Uterus (tissue), 4 donors: ENCODE results near the gene IQCB1. TPM values are rescaled to one million over a fixed set of nuclear protein-coding genes. Genes with fewer than 3 reads are reported as not detected.

Experiments
- DNase-seq, 2 donors: peaks; one replicate each; pipeline ENCODE4 v3.0.0-alpha.2; 2019 to 2020
- H3K27ac ChIP-seq, 2 donors: fragments of 200-600 bp; sonication (generic); 1 replicate in 1 of 2; 2 replicates in 1 of 2; pipeline ENCODE4 v1.5.1; 2016 to 2018
- H3K27me3 ChIP-seq, 2 donors: fragments of 200-600 bp; sonication (generic); one replicate each; pipeline ENCODE4 v1.5.1; 2018 to 2019; ENCODE audit warnings: control low read depth in 1 of 2
- H3K36me3 ChIP-seq, 2 donors: fragments of 200-600 bp; sonication (generic); one replicate each; pipeline ENCODE4 v1.5.1; 2019; ENCODE audit warnings: control low read depth in 1 of 2
- H3K4me1 ChIP-seq, 2 donors: fragments of 200-600 bp; sonication (generic); one replicate each; pipeline ENCODE4 v1.5.1; 2018 to 2019; ENCODE audit warnings: control low read depth in 1 of 2
- H3K4me3 ChIP-seq, 2 donors: fragments of 200-600 bp; sonication (generic); 1 replicate in 1 of 2; 2 replicates in 1 of 2; pipeline ENCODE4 v1.5.1; 2018 to 2019; ENCODE audit warnings: mild to moderate bottlenecking in 1 of 2
- H3K9me3 ChIP-seq, 2 donors: fragments of 200-600 bp; sonication (generic); one replicate each; pipeline ENCODE4 v1.5.1; 2019; ENCODE audit warnings: control low read depth in 1 of 2
- POLR2A ChIP-seq, 2 donors: fragments of 450-650 bp; IDR thresholded peaks; one replicate each; pipeline ENCODE4 v1.6.1; 2016; ENCODE audit warnings: antibody characterized with exemption in 2 of 2, mild to moderate bottlenecking in 1 of 2, moderate library complexity in 1 of 2
- intact Hi-C: fragments of 100-400 bp; cut with DNase I; formaldehyde crosslinking; loops from one replicate; pipeline ENCODE4 v1.15.1; 2023; ENCODE audit warnings: low total_unique reads
- total RNA-seq, 4 donors: library from RNA; depleted of rRNA in 3 of 4; stranded (reverse); fragments of >200 nt in 3 of 4; gene quantifications; one replicate each; pipeline versions ENCODE4 v1.1.0 to v1.2.4, GENCODE V29; 2014 to 2023
- TF ChIP-seq, protein P1 (sequence below), 4 experiments: fragments of 200-600 bp in 2 of 4; fragments of 450-650 bp in 2 of 4; sonication (generic) in 2 of 4; IDR thresholded peaks; one replicate each; pipeline ENCODE4 v1.5.1; 2016 to 2019; ENCODE audit warnings: antibody characterized with exemption in 4 of 4, mild to moderate bottlenecking in 2 of 4, moderate library complexity in 1 of 4
- donor health status: DM: yes; HTN: yes; CAD: no.

IQCB1 gene
- total RNA-seq, 4 donors from 2014 or later: 17.9 to 69.4 (median 37.7) TPM

- Histone ChIP-seq H3K27ac (no peak overlapping the region), H3K4me3 (no peak overlapping the region), H3K27me3 (no peaks in the 10 kb centered on the region), H3K9me3 (no peaks in the 10 kb centered on the region), H3K4me1 (no peaks in the 10 kb centered on the region), H3K36me3 (no peaks in the 10 kb centered on the region)
- intact Hi-C loops: no loop called here
- DNase-seq: no peak
- no peak for TF ChIP-seq POLR2A (IDR thresholded peaks at IDR 0.05)
- TF ChIP-seq, protein P1, sequence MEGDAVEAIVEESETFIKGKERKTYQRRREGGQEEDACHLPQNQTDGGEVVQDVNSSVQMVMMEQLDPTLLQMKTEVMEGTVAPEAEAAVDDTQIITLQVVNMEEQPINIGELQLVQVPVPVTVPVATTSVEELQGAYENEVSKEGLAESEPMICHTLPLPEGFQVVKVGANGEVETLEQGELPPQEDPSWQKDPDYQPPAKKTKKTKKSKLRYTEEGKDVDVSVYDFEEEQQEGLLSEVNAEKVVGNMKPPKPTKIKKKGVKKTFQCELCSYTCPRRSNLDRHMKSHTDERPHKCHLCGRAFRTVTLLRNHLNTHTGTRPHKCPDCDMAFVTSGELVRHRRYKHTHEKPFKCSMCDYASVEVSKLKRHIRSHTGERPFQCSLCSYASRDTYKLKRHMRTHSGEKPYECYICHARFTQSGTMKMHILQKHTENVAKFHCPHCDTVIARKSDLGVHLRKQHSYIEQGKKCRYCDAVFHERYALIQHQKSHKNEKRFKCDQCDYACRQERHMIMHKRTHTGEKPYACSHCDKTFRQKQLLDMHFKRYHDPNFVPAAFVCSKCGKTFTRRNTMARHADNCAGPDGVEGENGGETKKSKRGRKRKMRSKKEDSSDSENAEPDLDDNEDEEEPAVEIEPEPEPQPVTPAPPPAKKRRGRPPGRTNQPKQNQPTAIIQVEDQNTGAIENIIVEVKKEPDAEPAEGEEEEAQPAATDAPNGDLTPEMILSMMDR (IDR thresholded peaks at IDR 0.05): no peak
Measured at GRCh38 chr3:121769246-121769645, 65.6 kb downstream of the IQCB1 start.

DNA sequence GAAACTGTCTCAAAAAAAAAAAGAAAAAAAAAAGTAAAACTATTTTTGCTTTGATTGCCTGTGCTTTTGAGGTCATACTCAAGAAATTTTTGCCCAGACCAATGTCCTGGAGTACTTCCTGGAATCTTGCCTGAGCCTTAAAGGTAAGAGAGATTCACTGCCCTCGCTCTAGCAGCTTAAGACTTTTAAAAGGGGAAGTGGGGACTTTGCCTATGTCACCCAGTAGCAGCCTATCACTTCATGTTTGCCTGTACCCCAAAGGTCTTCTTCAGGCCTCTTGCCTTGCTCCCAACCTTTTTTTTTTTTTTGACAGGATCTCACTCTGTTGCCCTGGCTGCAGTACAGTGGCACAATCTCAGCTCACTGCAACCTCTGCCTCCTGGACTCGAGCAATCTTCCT, 66.4 kb downstream of the IQCB1 start:
- intact Hi-C loops: no loop called here
- Histone ChIP-seq H3K36me3 (no peaks in the 10 kb centered on the region), H3K4me1 (no peaks in the 10 kb centered on the region), H3K4me3 (no peak overlapping the region), H3K27me3 (no peaks in the 10 kb centered on the region), H3K27ac (no peak overlapping the region), H3K9me3 (no peaks in the 10 kb centered on the region)
- DNase-seq: no peak
- no peak for TF ChIP-seq POLR2A (IDR thresholded peaks at IDR 0.05)
- TF ChIP-seq, protein P1 (IDR thresholded peaks at IDR 0.05): no peak

DNA sequence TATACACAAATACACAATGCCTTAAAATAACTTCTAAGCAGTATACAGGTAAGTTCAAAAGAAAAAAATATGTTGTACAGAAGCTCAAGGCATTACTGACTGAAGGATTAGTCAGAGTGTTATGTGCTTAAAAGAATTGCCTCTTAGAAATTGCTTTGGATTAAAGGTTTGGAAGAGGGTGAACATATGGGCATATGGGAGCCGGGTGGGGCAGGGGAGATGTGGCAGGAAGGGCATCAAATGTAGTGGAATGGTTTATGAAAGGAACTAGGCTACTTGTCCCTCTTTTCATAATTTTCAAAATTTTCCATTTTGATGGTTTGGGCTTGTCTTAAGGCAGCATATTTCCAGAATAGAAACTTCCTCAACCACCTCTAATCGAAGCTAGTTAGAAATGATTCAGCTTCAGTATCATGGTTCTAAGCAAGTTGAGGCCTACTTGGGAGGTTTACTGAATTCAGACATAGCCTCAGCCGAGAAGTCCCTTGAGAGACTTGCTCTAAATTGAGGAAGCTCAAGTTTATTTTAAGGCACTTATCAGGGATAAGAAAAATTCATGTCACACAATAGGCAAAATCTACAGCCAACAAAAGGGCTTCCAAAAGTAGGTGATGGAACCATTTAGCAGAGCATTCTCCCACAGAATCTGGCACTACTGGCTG, 75.2 kb downstream of the IQCB1 start:
- no peaks in the 10 kb centered on the region for H3K4me1 ChIP-seq
- H3K4me3 ChIP-seq: no peak overlapping the region
- intact Hi-C loops: no loop called here
- H3K9me3 ChIP-seq: no peaks in the 10 kb centered on the region
- no peaks in the 10 kb centered on the region for H3K36me3 ChIP-seq
- no peak for DNase-seq
- TF ChIP-seq, protein P1 (IDR thresholded peaks at IDR 0.05): no peak
- TF ChIP-seq POLR2A (IDR thresholded peaks at IDR 0.05): no peak
- H3K27ac ChIP-seq: no peak overlapping the region
- H3K27me3 ChIP-seq: no peaks in the 10 kb centered on the region

DNA sequence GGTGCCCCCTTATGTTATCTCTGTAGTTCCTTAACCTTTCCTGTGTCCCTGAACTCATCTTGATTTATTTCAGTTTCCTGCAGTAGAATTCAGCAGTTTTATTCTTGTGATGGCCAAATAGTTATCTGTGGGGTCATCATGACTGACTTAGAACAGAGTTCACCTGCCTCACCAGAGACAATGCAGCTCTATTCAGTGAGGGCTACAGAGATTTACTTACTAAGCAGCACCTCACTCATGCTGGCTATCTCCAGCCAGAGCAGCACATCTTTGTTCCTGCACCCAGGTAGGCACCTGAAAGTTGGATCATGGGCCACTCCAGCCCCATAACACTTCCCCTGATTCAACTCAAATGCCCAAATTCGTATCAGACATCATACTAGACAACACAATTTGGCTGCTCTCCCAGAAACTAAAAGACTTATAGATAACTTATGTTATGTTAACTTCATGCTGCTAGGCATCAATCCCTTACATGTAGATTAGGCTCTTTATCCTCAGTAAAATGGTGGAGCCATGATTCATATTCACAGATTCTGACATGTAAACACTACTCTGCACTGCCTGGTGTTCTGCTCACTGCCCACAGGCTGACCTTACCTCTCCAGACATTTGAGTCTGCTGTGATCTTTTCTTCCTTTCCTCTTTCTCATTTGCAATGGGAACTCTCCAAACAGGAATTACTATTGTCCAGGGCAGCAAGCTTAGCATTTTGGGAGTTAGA, 76.0 kb downstream of the IQCB1 start:
- no peaks in the 10 kb centered on the region for H3K27me3 ChIP-seq
- H3K4me3 ChIP-seq: no peak overlapping the region
- DNase-seq: no peak
- TF ChIP-seq, protein P1 (IDR thresholded peaks at IDR 0.05): no peak
- TF ChIP-seq POLR2A (IDR thresholded peaks at IDR 0.05): no peak
- no peaks in the 10 kb centered on the region for H3K4me1 ChIP-seq
- H3K27ac ChIP-seq: no peak overlapping the region
- intact Hi-C loops: no loop called here
- H3K36me3 ChIP-seq: no peaks in the 10 kb centered on the region
- H3K9me3 ChIP-seq: no peaks in the 10 kb centered on the region

GRCh38 chr3:121757812-121758545, 76.9 kb downstream of the IQCB1 start:
- no peaks in the 10 kb centered on the region for H3K36me3 ChIP-seq
- H3K27ac ChIP-seq: no peak overlapping the region
- TF ChIP-seq, protein P1 (IDR thresholded peaks at IDR 0.05): no peak
- TF ChIP-seq POLR2A (IDR thresholded peaks at IDR 0.05): no peak
- no peak overlapping the region for H3K4me3 ChIP-seq
- H3K27me3 ChIP-seq: no peaks in the 10 kb centered on the region
- H3K4me1 ChIP-seq: no peaks in the 10 kb centered on the region
- intact Hi-C loops: no loop called here
- H3K9me3 ChIP-seq: no peaks in the 10 kb centered on the region
- DNase-seq: no peak
